Renal cortical epithelial cell (primary cell): ENCODE results near the gene SNX15. TPM values are rescaled to one million over a fixed set of nuclear protein-coding genes. Genes with fewer than 3 reads are reported as not detected.
"Not testable (repeated sequence)": the region's sequence is repeated elsewhere in the genome, so short reads cannot be mapped to it uniquely, and the experiment has no call there.

Experiments
- DNase-seq: peaks from one replicate; pipeline ENCODE4 v3.0.0-alpha.2; 2011; ENCODE audit warnings: low read depth
- total RNA-seq: library from RNA; depleted of rRNA; stranded (reverse); fragments of >200 nt; gene quantifications from 2 replicates; pipeline ENCODE4 v1.2.3, GENCODE V29; 2014

The SNX15 gene
- total RNA-seq, 1 donor from 2014 or later = 13.3 TPM

DNA sequence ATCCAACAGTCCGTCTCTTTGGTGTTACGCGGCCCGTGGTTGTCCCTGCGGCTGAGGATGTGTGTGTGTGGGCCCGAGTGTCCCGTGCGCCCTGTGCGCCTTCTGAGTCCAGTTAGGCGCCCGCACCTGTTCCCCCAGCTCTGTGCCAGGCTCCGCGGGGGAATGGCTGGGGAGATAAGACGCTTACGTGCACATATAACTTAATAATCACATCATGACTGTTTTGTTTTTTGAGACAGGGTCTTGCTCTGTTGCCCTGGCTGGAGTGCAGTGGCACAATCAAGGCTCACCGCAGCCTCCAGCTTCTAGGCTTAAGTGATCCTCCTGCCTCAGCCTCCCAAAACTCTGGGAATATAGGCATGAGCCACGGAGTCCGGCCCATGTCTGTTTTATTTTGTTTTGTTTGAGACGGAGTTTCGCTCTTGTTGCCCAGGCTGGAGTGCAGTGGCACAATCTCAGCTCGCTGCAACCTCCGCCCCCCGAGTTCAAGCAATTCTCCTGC is 12.5 kb upstream of the SNX15 start:
- DNase-seq = no peak

DNA sequence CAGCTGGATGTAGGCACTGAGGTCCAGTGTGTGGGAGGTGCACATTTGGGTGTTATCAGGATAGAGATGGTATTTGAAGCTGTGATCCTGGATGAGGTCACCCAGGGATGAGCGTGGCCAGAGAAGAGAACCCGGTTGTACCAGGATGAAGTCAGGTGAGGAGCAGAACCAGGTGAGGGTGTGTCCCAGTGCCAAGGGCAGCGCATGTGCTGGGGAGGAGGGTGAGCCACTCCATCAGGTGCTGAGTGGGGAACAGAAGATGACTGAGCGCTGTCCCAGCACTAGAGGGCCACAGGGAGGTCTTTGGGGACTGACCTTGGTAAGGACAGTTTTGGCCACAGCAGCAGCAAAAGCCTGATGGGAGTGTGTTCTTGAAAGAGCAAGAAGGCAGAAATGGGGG is 10.5 kb upstream of the SNX15 start:
- no peak for DNase-seq

GRCh38 chr11:65017937-65018336 is 9.3 kb upstream of the SNX15 start:
- no peak for DNase-seq

DNA sequence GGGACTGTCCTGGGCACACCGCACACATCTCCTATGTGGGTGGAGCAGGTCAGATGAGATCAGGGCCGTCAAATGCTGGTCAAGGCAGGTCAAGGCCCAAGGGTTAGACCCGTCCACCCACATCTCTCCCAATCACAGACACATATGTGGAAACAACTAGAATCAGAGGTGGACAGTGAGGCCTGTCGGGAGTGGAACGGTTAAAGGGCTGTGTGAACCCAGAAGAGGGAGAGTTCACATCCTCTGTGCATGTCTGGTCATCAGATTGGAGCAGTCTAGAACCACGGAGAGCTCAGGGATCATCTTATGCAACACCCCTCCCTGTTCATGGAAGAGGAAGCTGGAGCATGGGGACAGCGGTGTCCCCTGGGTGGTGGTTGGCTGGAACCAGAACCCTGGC is 7.4 kb upstream of the SNX15 start:
- no peak for DNase-seq

DNA sequence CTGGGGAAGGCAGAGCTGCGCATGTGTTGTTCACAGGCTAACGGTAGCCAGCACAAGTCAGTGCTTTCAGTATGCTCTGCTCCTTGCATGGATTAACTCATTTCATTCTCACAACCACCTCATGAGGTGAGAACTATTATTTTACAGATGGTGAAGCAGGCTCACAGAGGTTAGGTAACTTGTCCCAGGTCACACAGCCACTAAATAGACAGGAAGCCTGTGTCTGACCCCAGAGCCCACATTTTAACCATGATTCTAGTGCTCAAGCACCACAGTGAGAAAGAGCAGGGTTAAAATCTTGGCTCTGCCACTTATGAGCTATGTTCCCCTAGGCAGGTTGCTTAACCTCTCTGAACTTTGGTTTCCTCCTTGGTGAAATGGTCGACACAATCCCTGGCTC is 6.2 kb upstream of the SNX15 start:
- DNase-seq = no peak

GRCh38 chr11:65021509-65021908 is 5.7 kb upstream of the SNX15 start:
- no peak for DNase-seq

GRCh38 chr11:65023502-65023901 is 3.7 kb upstream of the SNX15 start:
- not testable (repeated sequence) for DNase-seq

GRCh38 chr11:65026810-65027209 is 429 bp upstream of the SNX15 start:
- peak; percentile 34 for DNase-seq

- no peak for DNase-seq
These were observed 5.0 kb downstream of the SNX15 start for GRCh38 chr11:65032216-65032615.

GRCh38 chr11:65034423-65034822 is 7.2 kb downstream of the SNX15 start:
- no peak for DNase-seq

DNA sequence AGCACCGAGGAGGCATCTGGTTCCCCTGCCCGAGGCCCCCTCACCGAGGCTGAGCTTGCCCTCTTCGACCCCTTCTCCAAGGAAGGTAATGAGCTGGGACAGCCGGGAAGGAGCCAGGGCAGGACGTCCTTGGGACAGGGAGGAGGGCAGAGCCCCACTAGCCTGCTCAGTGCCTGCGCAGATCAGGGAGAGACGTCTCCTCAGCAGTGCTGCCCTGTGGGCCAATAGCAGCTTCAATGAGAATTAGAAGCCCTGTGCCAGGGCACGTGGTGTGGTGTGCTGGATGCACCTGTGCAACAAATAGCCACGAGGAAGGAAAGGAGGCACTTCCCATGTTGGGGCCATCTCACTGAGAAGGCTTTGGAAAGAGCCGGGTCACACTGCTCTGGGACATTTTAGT is 8.3 kb downstream of the SNX15 start:
- DNase-seq = no peak

- DNase-seq = no peak
These were observed 9.7 kb downstream of the SNX15 start for GRCh38 chr11:65036931-65037330.

DNA sequence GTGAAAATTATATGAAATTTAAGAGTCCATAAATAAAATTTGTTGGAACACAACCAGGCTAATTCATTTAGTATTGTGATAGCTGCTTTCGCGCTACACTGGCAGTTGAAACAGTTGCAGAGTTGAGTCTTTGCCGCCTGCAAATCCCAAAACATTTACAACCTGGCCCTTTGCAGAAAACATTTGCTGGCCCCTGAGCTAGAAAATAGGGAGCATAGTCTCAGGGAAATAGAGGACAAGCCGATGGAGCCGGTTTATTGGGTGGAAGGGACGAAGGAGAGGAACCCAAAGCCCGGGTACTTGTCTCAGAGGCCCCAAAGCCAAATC is 13.2 kb downstream of the SNX15 start:
- no peak for DNase-seq

DNA sequence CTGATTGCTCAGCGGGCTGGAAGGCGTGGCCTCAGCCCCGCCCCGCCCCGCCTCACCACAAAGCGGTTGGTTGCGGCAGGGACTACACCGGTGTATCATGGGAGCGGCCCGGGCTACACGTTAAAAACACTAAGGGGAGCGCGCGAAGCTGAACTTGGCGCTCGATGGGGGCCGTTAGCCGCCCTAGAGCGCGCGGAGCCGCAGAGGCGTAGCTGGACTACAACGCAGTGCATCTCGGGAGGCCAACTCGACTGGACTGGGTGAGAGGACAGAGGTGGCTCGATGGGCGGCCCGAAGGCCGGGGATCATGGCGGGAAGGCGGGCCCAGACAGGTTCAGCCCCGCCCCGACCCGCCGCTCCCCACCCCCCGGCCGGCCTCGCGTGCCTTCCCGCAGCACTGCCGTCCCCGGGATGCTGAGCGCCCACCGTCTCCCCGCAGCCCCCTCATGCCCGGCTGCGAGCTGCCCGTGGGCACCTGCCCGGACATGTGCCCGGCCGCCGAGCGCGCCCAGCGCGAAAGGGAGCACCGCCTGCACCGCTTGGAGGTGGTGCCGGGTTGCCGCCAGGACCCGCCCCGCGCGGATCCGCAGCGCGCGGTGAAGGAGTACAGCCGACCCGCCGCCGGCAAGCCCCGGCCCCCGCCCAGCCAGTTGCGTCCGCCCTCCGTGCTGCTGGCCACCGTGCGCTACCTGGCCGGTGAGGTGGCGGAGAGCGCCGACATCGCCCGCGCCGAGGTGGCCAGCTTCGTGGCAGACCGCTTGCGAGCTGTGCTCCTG is 13.8 kb downstream of the SNX15 start, which contains the start of gene SAC3D1:
TSS of gene SAC3D1 (plus strand) at position 364 of the 776 bp plus-strand sequence. CDS start at position 447, 83 bp downstream.
- peak; percentile 86 for DNase-seq

GRCh38 chr11:65042891-65043290 is 15.7 kb downstream of the SNX15 start:
- DNase-seq = no peak

DNA sequence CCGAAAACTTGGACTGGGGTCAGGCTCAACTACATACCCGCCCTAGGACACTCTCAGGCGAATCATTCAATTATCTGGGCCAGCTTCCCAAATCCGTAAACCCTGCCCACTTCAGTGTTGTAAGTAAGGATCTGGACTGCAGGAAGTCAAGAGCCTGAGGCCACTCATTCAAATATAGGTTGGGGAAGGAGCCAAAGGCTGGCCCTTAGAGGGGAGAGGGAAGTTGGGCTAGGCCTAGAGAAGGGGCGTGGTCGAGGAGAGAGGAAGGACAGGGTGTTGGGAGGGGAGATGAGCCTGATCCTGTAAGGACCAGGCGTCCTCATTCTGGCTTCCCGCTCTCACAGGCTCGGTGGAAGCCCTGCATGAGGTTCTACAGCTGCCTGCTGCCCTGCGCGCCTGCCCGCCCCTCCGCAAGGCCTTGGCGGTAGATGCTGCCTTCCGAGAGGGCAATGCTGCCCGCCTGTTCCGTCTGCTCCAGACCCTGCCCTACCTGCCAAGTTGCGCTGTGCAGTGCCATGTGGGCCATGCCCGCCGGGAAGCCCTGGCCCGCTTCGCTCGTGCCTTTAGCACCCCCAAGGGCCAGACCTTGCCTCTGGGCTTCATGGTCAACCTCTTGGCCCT is 16.8 kb downstream of the SNX15 start:
- DNase-seq = no peak

DNA sequence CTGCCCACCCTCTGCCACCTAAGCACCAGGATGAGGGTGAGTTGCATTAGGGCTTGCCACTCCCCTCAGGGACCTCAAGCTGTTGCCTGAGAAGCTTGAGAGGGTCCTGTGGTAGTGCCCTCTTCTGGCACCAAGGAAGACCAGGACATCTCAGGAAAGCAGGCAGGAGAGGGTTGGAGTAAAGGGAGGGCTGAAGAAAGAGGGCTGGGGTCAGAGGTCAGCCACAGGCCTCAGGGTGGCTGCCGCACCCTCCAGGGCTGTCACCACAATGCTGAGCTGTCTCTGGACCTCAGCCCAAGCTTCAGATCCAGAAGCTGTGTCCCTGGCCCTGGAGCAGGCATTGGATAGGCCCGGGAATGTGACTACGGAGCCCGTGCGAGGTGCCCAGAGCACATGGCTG is 17.8 kb downstream of the SNX15 start:
- DNase-seq = no peak

GRCh38 chr11:65045728-65046127 is 18.5 kb downstream of the SNX15 start:
- no peak for DNase-seq

DNA sequence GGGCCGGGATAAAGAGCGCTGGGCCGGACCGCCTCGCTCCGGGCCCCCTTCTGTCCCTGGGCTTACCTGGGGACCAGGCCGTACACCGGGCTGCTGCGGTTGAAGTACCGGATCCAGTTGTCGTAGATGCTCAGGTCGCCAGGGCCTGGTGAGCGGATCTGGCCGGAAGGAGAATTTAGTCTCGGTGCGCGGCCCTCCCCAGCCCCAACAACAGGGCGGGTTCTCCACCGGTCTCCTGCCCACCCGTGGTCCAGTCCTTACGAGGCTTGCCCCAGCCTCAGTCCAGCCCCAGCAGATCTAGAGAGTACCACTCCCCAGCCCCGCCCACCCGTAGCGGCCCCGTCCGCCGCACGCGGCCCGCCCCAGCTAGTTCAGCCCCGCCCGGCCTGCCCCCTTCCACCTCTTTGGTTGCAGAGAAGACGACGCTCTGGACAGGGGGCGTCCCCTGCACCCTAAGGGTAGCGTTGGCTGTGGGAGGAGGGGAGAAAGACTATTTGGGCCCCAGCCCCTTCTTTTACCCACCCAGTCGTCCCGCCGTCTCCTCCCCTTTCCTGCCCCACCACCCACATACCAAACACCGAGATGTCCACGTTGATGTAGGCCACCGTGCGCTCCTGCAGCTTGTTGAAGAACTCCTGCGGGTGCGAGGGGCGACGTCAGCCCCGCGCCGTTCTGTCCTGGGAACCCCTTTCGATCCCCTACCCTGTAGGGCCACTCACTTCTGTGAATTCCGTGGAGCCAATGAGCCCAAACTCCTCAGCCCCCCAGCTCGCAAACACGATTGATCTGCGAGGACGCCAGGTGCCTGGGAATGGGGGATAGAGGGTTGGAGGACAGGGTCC is 20.6 kb downstream of the SNX15 start:
- no peak for DNase-seq

DNA sequence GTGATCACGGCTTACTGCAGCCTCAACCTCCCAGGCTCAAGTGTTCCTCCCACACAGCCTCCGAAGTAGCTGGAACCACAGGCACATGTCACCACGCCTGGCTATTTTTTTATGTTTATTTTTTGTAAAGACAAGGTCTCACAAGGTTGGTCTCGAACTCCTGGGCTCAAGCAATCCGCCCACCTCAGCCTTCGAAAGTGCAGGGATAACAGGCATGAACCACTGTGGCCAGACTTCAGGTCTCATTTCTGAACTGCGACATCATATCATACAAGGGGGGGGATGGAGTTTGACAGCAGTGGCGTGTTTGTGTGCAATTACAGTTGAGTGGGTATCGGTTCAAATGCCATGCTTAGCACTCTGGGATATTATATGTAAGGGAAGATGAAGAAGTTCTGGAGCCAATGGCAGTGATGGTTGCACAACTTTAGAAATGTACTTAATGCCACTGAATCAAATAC is 24.2 kb downstream of the SNX15 start:
- no peak for DNase-seq

- no peak for DNase-seq
These were observed 26.7 kb downstream of the SNX15 start for GRCh38 chr11:65053827-65054508.

DNA sequence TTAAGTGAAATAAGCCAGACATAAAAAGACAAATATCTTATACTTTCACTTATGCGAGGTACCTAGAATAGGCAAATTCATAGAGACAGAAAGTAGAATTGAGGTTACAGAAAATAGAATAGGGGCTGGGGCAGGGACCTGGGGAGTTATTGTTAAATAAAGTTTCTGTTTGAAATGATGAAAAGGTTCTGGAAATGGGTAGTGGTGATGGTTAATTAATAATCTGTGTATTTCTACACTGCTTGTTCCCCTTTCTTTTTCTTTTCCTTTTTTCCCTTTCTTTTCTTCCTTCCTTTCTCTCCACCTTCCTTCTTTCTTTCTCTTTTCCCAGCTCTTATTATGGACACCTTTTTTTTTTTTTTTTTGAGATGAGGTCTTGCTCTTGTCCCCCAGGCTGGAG is 28.3 kb downstream of the SNX15 start:
- no peak for DNase-seq
